ENCODE measurements around the gene C8G. TPM values are rescaled to one million over a fixed set of nuclear protein-coding genes. Genes with fewer than 3 reads are reported as not detected.

Gene C8G
- total RNA-seq, 1 donor from 2014 or later = 0.98 TPM

GRCh38 chr9:136973618-136974617, 28.9 kb downstream of the C8G start:
- no peaks in the 10 kb centered on the region for H3K36me3 Mint-ChIP-seq (ENCODE audit: low read depth)
- H3K4me3 Mint-ChIP-seq = no peak overlapping the region
- H3K27ac Mint-ChIP-seq (ENCODE audit: unreplicated experiment) = no peak overlapping the region

GRCh38 chr9:136974817-136975535, 29.9 kb downstream of the C8G start:
- no peaks in the 10 kb centered on the region for H3K36me3 Mint-ChIP-seq (ENCODE audit: low read depth)
- H3K4me3 Mint-ChIP-seq = no peak overlapping the region

More at GRCh38 chr9:136973618-136974617, 28.9 kb downstream of the C8G start:
- H3K9me3 Mint-ChIP-seq = no peaks in the 10 kb centered on the region
- peaks cover 7% of the 10 kb centered on the region for H3K27me3 Mint-ChIP-seq (ENCODE audit: low read depth)
- TF ChIP-seq CTCF (conservative IDR thresholded peaks at IDR 0.05) = no peak
- H3K4me1 Mint-ChIP-seq = no peaks in the 10 kb centered on the region
- DNase-seq (ENCODE audit: low read depth, low spot score) = no peak

GRCh38 chr9:136975644-136976043, 30.6 kb downstream of the C8G start:
- Mint-ChIP-seq H3K27ac (ENCODE audit: unreplicated experiment) (no peak overlapping the region), H3K36me3 (ENCODE audit: low read depth) (no peaks in the 10 kb centered on the region), H3K4me3 (no peak overlapping the region), H3K9me3 (no peaks in the 10 kb centered on the region), H3K4me1 (peaks cover 3% of the 10 kb centered on the region), H3K27me3 (ENCODE audit: low read depth) (peaks cover 7% of the 10 kb centered on the region)
- peak; percentile 21 for TF ChIP-seq CTCF (conservative IDR thresholded peaks at IDR 0.05)
- DNase-seq (ENCODE audit: low read depth, low spot score) = no peak

More at GRCh38 chr9:136974817-136975535, 29.9 kb downstream of the C8G start:
- no peak for DNase-seq (ENCODE audit: low read depth, low spot score)
- H3K4me1 Mint-ChIP-seq = no peaks in the 10 kb centered on the region
- H3K9me3 Mint-ChIP-seq = no peaks in the 10 kb centered on the region
- H3K27me3 Mint-ChIP-seq (ENCODE audit: low read depth) = peaks cover 7% of the 10 kb centered on the region
- no peak overlapping the region for H3K27ac Mint-ChIP-seq (ENCODE audit: unreplicated experiment)
- no peak for TF ChIP-seq CTCF (conservative IDR thresholded peaks at IDR 0.05)

GRCh38 chr9:136977223-136977622, 32.2 kb downstream of the C8G start, which contains the start of gene PTGDS:
Gene PTGDS, plus strand, starts transcription at chr9:136977504. Its CDS starts 75 bp downstream, at chr9:136977579.
- no peaks in the 10 kb centered on the region for H3K36me3 Mint-ChIP-seq (ENCODE audit: low read depth)
- peaks cover 4% of the 10 kb centered on the region for H3K4me1 Mint-ChIP-seq
- H3K9me3 Mint-ChIP-seq = no peaks in the 10 kb centered on the region
- H3K27me3 Mint-ChIP-seq (ENCODE audit: low read depth) = peaks cover 7% of the 10 kb centered on the region
- no peak within 1 kb of the TSS for H3K27ac Mint-ChIP-seq (ENCODE audit: unreplicated experiment)
- TF ChIP-seq CTCF (conservative IDR thresholded peaks at IDR 0.05) = no peak
- H3K4me3 Mint-ChIP-seq = no peak within 1 kb of the TSS
- DNase-seq (ENCODE audit: low read depth, low spot score) = no peak

- DNase-seq (ENCODE audit: low read depth, low spot score) = no peak
- Mint-ChIP-seq H3K27me3 (ENCODE audit: low read depth) (peaks cover 7% of the 10 kb centered on the region), H3K4me3 (no peak overlapping the region), H3K9me3 (no peaks in the 10 kb centered on the region), H3K27ac (ENCODE audit: unreplicated experiment) (no peak overlapping the region), H3K4me1 (peaks cover 4% of the 10 kb centered on the region), H3K36me3 (ENCODE audit: low read depth) (no peaks in the 10 kb centered on the region)
- TF ChIP-seq CTCF (conservative IDR thresholded peaks at IDR 0.05) = no peak
Measured at GRCh38 chr9:136977649-136978072, 32.6 kb downstream of the C8G start.
